ENCODE measurements around the gene CDK5R2.

The CDK5R2 gene

DNA sequence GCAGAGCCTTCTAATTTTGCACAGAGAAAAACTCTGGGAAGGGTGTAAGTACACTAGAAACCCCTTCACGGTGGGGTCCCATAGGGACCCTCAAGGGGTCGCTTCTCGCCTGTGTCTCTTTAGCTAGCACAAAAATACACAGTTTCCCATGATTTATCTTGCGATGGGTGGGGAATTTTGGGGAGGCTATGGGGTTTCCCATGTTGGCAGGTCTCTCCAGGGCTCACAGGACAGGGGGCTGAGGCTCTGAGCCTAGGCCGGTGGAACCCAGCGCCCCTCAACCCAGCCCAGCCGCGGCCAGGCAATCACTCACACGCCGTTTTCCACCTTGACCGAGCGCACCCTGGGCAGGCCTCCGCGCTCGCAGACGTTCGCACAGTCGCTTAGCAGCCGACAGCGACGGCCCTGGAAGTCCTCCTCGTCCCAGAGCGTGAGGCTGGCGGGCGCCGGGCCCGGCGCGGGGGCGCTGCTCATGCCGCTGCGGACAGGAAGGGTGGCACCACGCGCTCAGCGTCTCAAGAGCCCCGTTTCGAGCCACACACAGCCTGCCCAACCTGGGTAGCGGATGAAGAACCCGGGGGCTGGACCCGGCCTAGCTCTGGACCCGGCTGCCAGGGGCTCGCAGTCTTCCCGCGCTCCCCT lies 33.4 kb downstream of the CDK5R2 start:
- no peak for ATAC-seq
- TF ChIP-seq CSDC2 (CRISPR knock-in tag; IDR thresholded peaks at IDR 0.05) (no peak), ESRRG (CRISPR knock-in tag; IDR thresholded peaks at IDR 0.05) (no peak), RARB (CRISPR knock-in tag; IDR thresholded peaks at IDR 0.05) (no peak), ZNF8 (CRISPR knock-in tag; IDR thresholded peaks at IDR 0.05) (no peak), ISL1 (CRISPR knock-in tag; IDR thresholded peaks at IDR 0.05) (no peak), BACH2 (CRISPR knock-in tag; IDR thresholded peaks at IDR 0.05; ENCODE audit: borderline replicate concordance) (no peak), GLIS3 (CRISPR knock-in tag; IDR thresholded peaks at IDR 0.05) (no peak), ZC3H10 (CRISPR knock-in tag; IDR thresholded peaks at IDR 0.05) (no peak), ZNF70 (CRISPR knock-in tag; IDR thresholded peaks at IDR 0.05) (no peak), TOX (CRISPR knock-in tag; IDR thresholded peaks at IDR 0.05; ENCODE audit: borderline replicate concordance) (no peak), OSR1 (CRISPR knock-in tag; IDR thresholded peaks at IDR 0.05) (no peak), ZFP3 (CRISPR knock-in tag; IDR thresholded peaks at IDR 0.05) (no peak), ARNTL (CRISPR knock-in tag; IDR thresholded peaks at IDR 0.05; ENCODE audit: borderline replicate concordance, low read depth) (no peak), ZFP30 (CRISPR knock-in tag; IDR thresholded peaks at IDR 0.05) (no peak)
- TF ChIP-seq, protein P1, sequence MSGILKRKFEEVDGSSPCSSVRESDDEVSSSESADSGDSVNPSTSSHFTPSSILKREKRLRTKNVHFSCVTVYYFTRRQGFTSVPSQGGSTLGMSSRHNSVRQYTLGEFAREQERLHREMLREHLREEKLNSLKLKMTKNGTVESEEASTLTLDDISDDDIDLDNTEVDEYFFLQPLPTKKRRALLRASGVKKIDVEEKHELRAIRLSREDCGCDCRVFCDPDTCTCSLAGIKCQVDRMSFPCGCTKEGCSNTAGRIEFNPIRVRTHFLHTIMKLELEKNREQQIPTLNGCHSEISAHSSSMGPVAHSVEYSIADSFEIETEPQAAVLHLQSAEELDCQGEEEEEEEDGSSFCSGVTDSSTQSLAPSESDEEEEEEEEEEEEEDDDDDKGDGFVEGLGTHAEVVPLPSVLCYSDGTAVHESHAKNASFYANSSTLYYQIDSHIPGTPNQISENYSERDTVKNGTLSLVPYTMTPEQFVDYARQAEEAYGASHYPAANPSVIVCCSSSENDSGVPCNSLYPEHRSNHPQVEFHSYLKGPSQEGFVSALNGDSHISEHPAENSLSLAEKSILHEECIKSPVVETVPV (CRISPR knock-in tag; IDR thresholded peaks at IDR 0.05), result no peak
- TF ChIP-seq, protein P2, sequence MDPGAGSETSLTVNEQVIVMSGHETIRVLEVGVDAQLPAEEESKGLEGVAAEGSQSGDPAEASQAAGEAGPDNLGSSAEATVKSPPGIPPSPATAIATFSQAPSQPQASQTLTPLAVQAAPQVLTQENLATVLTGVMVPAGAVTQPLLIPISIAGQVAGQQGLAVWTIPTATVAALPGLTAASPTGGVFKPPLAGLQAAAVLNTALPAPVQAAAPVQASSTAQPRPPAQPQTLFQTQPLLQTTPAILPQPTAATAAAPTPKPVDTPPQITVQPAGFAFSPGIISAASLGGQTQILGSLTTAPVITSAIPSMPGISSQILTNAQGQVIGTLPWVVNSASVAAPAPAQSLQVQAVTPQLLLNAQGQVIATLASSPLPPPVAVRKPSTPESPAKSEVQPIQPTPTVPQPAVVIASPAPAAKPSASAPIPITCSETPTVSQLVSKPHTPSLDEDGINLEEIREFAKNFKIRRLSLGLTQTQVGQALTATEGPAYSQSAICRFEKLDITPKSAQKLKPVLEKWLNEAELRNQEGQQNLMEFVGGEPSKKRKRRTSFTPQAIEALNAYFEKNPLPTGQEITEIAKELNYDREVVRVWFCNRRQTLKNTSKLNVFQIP (CRISPR knock-in tag; IDR thresholded peaks at IDR 0.05; ENCODE audit: borderline replicate concordance, low read depth), result no peak
- TF ChIP-seq, protein P3, sequence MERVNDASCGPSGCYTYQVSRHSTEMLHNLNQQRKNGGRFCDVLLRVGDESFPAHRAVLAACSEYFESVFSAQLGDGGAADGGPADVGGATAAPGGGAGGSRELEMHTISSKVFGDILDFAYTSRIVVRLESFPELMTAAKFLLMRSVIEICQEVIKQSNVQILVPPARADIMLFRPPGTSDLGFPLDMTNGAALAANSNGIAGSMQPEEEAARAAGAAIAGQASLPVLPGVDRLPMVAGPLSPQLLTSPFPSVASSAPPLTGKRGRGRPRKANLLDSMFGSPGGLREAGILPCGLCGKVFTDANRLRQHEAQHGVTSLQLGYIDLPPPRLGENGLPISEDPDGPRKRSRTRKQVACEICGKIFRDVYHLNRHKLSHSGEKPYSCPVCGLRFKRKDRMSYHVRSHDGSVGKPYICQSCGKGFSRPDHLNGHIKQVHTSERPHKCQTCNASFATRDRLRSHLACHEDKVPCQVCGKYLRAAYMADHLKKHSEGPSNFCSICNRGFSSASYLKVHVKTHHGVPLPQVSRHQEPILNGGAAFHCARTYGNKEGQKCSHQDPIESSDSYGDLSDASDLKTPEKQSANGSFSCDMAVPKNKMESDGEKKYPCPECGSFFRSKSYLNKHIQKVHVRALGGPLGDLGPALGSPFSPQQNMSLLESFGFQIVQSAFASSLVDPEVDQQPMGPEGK (CRISPR knock-in tag; IDR thresholded peaks at IDR 0.05; ENCODE audit: borderline replicate concordance), result no peak
- TF ChIP-seq, protein P4, sequence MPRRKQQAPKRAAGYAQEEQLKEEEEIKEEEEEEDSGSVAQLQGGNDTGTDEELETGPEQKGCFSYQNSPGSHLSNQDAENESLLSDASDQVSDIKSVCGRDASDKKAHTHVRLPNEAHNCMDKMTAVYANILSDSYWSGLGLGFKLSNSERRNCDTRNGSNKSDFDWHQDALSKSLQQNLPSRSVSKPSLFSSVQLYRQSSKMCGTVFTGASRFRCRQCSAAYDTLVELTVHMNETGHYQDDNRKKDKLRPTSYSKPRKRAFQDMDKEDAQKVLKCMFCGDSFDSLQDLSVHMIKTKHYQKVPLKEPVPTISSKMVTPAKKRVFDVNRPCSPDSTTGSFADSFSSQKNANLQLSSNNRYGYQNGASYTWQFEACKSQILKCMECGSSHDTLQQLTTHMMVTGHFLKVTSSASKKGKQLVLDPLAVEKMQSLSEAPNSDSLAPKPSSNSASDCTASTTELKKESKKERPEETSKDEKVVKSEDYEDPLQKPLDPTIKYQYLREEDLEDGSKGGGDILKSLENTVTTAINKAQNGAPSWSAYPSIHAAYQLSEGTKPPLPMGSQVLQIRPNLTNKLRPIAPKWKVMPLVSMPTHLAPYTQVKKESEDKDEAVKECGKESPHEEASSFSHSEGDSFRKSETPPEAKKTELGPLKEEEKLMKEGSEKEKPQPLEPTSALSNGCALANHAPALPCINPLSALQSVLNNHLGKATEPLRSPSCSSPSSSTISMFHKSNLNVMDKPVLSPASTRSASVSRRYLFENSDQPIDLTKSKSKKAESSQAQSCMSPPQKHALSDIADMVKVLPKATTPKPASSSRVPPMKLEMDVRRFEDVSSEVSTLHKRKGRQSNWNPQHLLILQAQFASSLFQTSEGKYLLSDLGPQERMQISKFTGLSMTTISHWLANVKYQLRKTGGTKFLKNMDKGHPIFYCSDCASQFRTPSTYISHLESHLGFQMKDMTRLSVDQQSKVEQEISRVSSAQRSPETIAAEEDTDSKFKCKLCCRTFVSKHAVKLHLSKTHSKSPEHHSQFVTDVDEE (CRISPR knock-in tag; IDR thresholded peaks at IDR 0.05), result no peak
- TF ChIP-seq, protein P5, sequence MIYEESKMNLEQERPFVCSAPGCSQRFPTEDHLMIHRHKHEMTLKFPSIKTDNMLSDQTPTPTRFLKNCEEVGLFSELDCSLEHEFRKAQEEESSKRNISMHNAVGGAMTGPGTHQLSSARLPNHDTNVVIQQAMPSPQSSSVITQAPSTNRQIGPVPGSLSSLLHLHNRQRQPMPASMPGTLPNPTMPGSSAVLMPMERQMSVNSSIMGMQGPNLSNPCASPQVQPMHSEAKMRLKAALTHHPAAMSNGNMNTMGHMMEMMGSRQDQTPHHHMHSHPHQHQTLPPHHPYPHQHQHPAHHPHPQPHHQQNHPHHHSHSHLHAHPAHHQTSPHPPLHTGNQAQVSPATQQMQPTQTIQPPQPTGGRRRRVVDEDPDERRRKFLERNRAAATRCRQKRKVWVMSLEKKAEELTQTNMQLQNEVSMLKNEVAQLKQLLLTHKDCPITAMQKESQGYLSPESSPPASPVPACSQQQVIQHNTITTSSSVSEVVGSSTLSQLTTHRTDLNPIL (CRISPR knock-in tag; IDR thresholded peaks at IDR 0.05; ENCODE audit: low read depth), result no peak

DNA sequence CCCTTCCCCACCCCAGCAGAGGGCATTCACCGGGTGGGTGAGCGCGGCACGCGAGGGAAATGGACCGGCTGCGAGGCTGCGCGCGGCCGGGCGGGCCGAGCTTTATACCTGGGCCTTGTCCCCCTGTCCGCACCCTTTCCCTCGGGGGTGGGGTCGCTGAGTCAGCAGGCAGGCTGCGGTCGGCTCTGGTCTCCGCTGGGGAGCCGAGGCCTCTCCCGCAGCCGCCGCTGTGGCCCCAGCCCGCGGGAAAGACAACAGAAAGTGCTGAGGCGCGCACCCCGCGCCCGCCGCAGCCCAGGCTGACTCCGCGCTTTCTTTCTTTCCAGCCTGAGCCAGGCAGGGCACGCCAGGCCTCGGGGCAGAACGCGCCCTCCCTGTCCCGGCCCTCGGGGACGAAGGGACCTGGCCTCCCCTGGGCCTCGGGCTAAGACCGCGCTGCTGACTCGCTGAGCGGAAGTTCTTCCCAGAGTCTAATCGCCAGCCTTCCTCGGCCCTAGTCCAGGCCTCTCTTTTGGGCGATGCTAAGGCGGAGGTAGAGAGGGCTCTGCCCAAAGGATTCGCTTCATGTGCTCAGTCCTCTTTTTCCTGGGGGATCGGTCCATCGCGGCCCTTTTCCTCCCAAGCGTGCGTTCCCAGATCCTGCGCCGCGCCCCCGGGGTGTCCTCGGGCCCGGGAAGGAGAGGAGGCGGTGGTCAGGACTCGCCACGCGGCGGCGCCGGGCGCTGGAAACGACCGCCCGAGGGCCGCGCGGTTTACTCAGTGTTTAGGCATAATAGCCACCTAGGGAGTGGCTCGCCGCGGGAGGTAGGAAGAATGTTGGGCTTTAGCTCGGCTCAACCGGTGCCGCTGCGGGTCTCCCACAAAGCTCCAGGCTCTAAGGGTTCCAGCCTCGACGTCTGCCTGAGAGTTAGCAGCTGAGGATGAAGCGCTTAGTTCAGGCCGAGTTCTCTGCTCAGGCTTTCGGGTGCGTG lies 34.2 kb downstream of the CDK5R2 start, which contains the start of gene CRYBA2:
TSS of gene CRYBA2 (minus strand) at position 78 of the 971 bp plus-strand sequence. CDS start 246 bp downstream, outside the sequence.
- TF ChIP-seq BACH2 (CRISPR knock-in tag; IDR thresholded peaks at IDR 0.05; ENCODE audit: borderline replicate concordance) (no peak), ESRRG (CRISPR knock-in tag; IDR thresholded peaks at IDR 0.05) (no peak), ZNF8 (CRISPR knock-in tag; IDR thresholded peaks at IDR 0.05) (no peak)
- TF ChIP-seq, protein P3 (CRISPR knock-in tag; IDR thresholded peaks at IDR 0.05; ENCODE audit: borderline replicate concordance), result no peak
- TF ChIP-seq, protein P2 (CRISPR knock-in tag; IDR thresholded peaks at IDR 0.05; ENCODE audit: borderline replicate concordance, low read depth), result no peak
- TF ChIP-seq, protein P4 (CRISPR knock-in tag; IDR thresholded peaks at IDR 0.05), result no peak
- ATAC-seq, result no peak
